SHP77 treated with DMSO at 0.1 percent for 48 hours (cell line): ENCODE results near the gene GCA.

ENCODE experiments used
- DNase-seq: peaks from one replicate; lab custom pipeline; 2025; lab: John Stamatoyannopoulos, UW

Gene GCA

DNA sequence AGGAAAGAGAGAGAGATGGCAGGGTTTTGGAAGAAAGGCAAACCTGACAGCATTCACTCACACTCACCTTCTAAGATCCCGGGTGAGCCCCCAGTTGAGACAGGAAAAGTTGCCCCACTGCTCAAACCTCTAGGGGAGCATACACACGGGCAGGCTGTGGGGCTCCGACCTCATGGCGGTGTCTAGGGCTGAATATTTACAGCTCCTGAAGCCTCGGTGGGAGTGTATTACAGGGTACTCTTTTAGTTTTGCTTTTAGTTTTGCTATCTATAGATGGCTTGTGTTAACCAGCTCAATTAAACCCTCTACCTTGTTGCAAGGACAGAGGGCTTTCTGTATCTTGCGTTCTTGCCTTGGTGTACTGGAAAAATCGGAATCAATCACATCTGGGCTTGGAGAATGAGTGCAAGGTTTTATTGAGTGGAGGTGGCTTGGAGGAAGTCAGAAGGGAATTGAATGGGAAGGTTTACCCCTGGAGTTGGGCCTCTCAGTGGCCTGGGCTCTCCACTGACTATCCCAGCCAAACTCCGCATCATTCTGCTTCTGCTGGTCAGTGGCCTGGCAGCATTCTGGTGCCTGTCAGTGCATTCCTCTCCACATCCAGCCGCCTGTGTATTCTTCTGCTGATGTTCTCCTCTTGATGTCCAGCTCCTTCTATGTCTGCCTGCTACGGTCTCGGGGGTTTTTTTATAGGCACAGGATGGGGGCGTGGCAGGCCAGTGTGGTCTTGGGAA lies 15.3 kb upstream of the GCA start:
- DNase-seq: no peak

DNA sequence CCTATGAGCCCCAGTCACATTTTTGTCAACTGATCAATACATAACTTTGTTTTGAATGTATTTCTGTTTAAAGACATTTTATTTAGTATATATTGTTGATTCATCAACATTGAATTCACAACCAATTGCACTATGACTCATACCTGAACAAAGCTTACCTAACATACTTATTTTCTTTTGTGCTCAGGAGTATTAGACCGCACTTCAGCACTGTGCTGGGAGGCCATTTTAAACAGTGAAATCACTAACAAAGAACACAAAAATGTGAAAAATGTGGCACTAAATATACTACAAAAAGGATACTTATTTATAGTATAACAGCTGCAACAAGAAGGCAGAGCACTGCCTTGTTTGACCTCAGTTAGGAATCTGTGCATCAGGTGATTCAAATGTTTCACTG lies 13.1 kb upstream of the GCA start:
- DNase-seq: no peak

DNA sequence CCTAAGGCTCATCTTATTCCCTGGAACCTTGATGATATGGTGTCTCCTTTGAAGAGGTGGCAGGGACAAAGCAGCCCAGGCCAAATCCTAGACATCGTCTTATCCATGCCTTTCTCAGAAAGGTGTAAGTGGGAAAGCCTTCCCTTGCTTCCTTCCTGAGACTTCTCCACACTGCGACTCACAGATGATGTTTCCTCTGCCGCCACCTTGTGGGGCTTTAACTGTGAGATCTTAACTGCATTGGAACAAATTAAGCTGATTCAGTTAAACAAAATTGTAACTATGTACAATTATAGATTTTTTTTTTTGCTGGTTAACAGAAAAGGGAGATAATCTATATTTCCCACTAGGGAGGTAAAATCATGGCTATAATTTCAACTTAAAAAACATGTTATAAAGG lies 10.0 kb upstream of the GCA start:
- no peak for DNase-seq

DNA sequence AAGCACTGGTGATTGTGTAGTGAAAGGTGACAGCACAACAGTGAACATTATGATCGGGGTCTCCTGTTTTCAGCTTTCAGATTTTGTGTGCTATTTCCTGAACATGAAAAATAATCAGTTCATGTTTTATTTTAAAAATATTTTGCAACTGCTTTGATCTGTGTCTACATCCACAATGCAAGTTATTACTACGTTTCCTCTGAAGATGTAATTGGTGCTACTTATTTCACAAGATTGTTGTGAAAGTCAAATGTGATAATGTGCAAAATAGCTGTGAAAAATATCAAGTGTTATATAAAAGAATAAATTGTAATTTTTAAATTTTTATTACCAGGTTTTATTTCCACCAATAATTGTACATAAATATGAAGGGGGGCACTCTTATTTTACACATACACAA lies 6.1 kb upstream of the GCA start:
- no peak for DNase-seq

DNA sequence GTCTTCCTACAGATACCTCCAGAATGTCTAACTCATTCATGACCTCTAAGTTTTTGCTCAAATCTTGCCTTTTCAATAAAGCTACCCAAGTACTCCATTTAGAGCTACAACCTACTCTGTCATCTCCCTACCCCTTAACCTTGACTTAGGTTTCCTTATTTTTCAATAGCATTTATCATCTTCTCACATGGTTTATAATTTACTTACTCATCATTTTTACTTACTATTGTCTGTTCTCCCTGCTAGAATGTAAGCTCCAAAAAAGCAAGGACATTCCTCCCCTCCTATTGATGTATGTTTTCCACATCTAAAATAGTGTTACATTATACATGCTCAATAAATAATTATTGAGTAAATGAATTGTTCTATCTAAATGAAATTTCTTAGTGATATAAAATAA lies 3.1 kb upstream of the GCA start:
- no peak for DNase-seq

DNA sequence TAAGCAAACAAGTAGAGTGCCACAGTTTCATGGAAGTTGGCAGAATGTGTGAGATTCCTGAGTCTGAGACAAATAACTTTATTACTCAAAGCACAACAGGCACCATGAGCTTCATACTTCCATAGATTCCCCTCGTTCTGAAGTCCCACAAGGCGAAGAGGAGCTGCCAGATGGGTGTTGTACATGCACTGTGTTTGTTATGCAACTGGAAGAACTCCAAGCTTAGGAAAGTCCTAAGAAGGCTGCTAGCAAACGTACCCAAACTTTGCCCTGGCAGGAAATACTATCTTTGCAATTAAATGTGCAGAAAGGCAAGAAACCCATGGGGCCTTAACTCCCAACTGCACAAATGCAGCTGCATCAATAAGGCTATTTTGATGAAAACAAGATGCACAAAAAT lies 1.6 kb upstream of the GCA start:
- no peak for DNase-seq

DNA sequence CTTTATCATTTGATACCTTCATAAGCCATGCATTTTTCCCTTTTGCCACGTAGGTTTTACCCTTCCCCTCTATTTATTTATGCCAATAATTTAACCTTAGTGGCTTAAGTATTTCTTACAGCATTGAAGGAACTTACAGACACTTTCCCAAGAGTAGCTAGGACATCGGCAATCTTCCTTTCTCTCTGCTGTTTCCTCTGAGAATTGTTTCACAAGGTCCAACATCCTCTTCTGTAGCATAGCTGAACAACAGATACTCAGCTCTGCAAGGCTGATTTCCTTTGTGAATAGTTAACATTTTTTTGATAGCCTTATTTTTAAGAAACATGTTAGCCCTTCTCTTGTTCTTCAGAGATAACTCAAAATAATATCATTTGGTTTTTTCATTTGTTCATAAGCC lies 1.1 kb upstream of the GCA start:
- no peak for DNase-seq

DNA sequence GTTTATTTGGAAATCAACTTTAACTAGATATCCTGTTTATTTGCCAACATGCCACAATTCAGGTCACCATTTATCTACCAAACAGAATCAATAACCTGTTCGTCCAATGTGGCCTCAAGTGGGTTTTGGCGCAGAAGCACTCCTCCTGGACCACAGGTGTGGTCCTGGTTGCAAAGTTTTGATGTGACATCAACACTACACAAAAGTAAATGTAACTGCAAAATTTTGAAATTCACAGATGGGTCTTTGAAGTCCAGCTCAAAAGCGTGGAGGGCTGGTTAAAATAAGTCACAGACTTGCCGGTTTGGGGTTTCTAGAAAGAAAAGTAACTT lies 474 bp upstream of the GCA start:
- DNase-seq: no peak

DNA sequence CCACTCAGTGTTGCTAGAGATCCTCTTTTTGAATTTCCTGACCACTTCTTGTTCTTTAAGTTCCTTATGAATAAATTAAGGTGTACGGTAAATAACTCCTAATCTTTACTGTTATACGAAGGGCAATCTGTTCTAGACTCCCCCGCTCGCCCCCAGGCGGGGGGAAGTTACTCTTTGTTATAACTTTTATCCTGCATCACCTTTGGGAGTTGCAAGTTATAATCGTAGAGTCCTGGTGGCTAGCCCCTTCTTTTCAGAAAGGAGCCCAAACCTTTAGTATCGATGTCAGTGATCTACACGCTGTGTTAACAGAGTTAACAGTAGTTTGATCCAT lies 652 bp downstream of the GCA start:
- DNase-seq: no peak

DNA sequence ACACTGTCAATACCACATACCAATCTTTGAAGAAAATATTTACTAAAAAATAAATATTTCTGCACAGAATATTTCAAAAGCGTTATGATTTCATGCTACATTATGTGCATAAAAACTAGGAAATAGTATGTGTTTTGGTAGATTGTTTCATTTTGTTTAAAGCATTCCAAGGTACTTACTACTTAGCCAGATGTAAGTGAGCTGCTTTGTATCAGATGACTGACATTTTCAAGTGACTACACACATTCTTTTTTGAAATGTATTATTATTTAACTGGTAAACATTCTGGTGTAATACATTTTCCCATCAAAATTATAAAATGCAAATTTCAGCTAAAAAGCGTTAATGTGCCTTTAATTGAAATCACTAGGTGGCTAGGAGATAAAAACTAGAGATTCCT lies 21.5 kb downstream of the GCA start:
- no peak for DNase-seq

DNA sequence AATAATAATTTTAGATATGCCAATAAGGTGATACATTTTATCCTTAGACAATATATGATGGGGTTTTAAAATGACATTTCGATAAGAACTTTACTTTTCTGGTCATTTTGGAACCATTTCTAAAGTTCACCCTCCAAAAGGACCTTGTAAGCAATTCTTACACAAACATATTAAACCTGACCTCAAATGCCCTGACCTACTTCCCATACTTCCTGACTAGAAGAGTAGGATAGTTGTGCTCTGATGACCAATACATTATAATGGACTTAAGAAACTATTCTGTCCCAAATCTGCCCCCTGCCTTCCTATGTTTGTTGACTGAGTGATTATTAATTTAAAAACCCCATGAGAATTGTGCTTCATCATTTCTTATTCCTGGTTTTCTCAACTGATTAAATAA lies 24.6 kb downstream of the GCA start:
- DNase-seq: no peak

DNA sequence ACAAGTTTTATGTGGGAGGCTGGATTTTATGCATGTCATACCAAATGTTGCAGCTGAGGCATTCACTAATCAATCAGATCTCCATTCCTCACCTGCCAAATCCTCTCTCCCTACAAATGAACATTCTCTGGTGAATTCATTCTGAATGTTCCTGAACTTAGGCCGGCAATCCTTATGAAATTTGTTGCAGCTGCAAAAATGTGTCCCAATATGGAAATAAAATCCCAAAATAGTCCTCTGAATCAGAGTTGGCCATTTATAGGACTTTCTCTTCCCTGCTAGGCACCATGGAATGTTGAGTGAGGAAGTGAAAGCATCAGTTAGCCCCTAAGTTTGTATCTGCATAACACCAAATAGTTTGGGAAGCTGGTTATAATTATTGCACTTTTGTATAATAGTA lies 25.6 kb downstream of the GCA start:
- DNase-seq: no peak

DNA sequence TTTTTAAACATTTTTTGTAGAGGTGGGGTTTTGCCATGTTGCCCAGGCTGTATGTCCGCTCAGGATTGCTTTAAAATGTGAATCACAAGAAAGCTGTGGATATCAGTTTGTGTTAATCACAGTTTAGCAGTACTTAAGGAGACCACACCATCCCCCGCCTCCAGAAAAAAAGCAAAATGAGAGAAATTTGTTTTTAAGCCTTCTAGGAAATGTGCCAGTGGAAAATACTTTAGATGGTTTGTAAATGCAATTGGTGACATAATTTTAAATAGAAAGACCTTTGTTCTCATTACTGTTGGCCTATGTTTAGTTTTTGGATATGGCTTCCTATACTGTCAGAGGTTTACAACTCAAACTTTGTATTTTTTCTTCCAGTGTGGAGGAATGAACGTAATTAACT lies 27.0 kb downstream of the GCA start:
- no peak for DNase-seq

DNA sequence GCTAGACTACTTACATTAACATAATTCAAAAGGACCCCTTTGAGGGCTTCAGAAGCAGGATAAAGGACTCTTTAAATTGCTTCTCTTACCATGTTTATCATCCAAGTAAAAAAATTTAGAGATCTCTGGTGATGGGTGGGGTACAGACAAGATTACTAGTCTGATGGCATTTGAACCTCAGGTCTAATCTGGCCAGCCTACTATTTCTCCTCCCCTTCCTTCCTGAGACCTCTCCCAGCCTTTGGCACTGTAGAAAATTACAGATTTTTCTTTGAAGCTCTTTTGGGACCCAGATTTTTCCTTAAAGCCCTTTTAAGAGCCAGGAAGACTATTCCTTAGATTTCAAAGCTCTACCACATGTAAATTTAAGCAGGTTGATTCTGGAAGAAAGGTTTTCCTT lies 28.9 kb downstream of the GCA start:
- DNase-seq: no peak

DNA sequence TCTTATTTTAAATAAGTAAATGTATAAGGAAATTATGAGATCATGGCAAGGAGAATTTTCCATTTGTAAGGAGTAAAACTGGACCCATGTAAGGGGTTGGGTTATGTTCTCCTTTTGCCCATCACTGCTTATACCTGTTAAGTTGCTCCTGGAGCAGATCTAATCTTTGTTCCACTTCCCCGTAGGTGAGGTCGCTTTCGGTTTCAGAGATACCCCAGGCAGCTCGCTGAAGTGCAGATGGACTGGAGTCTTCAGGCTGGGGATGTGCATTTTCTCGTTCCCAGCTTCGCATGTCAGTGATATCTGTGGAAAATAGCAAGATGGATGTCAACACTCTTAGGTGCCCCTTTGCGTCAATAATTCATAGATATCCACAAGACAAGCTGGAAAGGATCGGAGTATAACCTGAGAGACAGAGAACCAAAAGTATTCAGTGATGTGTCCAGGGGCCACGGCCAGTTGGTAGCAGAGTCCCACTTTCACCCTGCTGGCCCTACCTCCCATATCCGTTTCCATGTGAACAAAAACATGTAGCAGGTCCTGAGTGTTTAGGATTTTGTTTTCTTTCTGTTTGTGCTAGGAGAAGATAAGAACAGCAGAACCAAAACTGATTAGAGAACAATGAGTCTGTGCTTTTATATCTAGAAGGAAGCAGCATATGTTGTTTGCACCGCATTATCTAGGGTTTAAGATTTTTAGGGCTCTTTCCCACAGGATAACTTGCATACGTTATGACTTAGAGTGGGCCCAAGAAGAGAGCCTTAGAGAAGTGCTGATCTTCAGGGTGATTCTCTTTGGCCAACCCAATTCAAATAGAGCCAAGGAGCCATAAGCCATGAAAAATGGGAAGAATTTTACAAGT lies 36.0 kb downstream of the GCA start:
- DNase-seq: no peak

DNA sequence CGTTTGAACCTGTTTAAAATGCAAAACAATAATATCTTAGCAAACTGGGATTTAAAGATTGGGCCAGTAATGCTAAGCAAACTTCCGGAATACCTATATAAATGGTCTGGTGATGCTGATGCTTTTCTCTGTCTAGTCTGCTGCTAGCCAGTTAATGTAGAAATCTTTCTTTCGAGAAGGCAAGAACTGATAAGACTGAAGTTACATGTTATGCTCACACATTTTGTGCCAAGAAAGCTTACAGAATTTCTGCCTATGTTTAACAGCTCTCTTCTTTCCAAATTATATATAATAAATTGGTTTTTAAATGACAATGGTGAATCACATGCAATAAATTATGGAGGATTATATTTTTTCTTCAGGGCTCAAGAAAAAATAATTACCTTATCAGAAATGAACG lies 37.9 kb downstream of the GCA start:
- no peak for DNase-seq

DNA sequence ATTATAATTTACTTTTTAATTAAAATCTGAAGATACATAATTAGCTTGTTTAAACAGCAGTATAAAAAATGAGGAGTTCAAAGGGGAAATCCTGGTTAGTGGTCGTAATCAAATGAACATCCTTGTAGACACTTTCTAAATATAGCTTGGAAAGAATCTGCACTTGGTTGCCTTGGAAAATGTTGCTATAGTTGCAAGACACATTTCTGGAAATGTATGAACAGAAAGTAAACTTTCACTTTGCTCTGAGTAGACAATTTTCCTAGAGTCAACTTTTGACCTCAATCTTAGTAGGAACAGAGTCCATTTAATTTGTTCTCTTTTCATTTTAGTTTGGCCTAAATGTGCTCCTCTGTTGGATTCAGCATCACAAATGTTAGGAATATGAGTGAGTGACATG lies 38.3 kb downstream of the GCA start:
- no peak for DNase-seq

DNA sequence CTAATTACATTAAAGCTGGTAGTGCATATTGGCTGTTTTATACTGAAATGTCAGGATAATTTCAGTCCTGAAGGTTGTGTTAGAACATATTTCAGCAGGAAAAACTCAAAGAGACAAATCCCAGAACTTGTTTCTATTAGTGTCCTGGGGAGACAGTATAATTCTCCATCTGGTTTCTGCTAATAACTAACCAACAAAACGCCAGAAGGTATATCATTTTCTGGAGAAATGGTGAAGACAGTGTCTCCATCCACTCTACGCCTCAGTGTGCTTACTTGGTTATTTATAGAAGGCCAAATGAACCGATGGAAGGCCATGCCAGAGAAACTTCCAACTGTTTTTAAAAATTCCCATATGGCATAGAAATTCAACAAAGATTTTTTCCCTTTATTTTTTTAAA lies 41.6 kb downstream of the GCA start:
- no peak for DNase-seq

DNA sequence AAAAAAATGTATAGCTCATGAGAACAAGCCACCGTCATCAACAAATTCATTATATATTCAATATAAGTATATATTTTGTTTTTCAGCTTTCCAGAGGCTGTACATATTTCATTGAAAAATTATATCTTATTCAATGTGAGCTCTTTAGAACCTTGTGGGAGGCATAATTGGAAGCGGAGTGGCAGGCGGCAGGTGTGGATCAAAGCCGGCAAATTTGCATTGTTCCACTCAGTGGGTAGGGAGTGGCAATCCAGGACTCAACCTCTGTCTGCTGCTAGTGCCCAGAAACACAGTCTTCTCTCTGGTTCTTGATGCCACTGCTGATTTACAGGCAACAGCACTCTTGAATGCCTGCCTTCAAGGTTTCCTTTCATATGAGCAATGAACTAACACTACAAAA lies 46.9 kb downstream of the GCA start:
- DNase-seq: no peak

DNA sequence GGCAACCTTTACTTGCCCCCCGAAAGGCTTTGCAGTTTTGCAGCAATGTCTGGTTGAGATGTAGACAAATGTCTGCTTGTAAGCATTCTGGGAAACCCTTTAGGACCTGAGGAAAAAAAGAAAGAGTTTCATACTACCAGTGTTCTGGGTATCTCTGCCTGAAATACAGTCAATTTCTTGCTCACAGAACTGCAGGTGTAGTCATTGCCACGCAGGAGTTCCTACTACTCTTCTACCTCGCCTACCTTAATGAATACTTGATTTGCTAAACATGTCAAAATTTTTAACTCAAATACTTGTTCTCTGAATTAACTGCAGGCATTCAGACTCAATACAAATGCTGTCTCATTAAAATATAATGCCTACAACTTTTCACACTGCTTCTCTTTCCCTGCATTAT lies 56.4 kb downstream of the GCA start:
- DNase-seq: no peak

DNA sequence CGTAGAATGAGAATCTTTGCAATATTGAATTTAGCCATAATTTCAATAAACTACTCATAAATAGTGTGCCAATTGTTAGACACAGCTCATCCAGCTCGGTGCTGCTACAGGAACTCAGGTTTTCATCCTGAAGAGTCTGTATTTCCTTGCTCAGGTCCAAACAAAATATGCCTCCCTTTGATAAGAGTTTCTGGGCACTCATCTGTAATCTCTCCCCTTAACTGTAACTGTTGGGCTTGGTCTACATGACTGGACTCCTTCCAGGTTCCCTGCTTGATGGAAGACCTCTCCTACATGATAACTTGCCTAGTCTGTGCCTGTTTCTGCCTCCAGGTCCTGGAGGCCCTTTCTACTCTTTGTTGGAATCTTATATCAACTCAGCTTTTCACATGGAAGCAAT lies 57.9 kb downstream of the GCA start:
- DNase-seq: no peak

DNA sequence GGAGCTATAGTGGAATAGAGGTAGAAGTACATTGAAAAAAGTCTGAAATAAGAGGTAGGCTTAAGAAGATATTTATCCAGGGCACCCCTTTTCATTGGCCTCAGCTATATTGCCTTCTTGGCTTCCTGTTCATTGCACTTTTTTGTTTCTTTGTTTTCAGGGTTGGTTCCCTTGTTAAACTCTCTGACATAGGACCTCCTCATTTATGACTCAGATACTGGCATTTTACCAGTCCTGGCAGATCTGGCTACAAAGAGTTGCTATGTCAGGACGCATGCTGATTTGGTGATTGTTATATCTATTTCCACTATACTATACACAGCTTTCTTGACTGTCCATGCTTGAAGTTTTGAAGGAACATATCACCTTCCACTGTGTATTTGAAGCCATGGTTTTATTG lies 60.0 kb downstream of the GCA start:
- DNase-seq: no peak
